CD1c-positive myeloid dendritic cell (primary cell): Measurements from ENCODE around the gene TEDC1.

Source experiments
- DNase-seq: peaks from one replicate; pipeline ENCODE4 v3.0.0-alpha.2; 2016; ENCODE audit errors: extremely low spot score

TEDC1 gene

DNA sequence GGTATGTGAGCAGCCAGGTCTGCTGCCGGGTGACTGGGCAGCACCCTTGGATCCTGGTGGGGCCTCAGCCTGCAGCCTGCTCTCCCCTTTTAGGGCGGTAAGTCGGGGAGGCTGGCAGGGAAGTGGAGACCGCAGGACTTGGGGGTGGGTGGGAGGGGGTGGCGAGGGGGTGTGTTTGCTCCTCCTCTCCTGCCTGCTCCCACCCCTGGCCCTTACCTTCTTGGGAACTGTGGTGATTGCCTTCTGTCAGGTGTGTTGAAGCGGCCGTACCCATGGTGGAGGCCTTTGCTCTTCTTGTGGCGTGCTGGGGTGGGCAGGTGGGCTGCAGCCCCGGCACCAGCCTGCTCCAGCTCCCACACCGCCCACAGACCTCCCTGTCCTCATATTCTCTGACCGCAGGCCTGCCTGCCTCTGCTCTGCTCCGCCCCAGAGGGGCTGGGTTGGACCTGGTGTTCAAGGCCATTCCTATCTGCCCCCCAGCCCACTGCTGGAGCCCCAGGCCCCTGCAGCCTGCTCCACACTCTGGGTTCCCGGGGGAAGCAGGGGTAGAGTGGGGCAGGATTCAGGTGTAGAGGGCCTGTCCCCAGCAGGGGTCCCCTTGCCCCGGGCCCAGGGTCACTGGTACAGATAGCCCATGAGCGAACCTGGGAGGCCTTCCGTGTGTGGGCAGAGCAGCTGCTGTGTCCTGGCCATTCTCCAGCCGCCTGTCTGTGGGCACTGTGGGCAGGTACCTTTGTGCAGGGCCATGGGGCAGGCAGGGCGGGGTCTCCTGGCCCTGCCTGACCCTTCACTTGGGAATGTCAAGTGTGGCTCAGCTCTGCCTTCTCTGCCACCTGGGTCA, 5.2 kb downstream of the TEDC1 start:
- no peak for DNase-seq

DNA sequence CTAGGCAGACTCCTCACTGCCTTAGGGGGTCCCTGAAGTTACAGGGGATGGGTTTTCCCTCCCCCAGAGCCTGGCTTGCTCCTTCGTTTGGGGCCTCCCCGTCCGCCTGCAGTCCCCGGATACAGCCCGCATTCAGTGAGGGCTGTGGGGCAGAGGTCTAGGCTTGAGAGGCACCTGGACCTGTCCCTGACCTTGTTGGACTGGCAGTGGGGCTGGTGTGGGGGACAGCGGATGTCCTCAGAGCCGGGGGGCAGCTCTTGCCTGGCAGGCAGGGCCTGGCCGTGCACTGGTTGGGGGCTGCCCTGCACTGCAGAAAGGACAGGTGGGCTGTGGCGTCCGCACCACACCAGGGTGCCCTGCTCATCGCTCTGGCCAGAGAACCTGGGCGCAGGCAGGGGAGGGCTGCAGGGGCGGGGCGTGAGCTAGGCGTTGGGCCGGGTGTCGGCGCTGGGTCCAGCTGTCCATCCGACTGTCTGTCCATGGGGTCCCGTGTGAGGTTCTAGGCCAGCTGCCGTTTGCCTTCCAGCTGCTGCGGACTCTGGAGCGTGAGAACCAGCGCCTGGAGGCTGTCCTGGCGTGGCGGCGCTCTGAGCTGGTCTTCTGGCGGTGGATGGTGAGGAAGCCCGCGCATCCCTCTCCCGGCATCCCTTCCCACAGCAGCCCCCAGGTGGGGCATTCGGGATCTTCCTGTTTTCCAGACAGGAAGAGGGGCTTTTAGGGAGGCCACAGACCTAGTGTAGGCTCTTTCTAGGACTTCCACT, 6.0 kb downstream of the TEDC1 start:
- DNase-seq, result no peak

DNA sequence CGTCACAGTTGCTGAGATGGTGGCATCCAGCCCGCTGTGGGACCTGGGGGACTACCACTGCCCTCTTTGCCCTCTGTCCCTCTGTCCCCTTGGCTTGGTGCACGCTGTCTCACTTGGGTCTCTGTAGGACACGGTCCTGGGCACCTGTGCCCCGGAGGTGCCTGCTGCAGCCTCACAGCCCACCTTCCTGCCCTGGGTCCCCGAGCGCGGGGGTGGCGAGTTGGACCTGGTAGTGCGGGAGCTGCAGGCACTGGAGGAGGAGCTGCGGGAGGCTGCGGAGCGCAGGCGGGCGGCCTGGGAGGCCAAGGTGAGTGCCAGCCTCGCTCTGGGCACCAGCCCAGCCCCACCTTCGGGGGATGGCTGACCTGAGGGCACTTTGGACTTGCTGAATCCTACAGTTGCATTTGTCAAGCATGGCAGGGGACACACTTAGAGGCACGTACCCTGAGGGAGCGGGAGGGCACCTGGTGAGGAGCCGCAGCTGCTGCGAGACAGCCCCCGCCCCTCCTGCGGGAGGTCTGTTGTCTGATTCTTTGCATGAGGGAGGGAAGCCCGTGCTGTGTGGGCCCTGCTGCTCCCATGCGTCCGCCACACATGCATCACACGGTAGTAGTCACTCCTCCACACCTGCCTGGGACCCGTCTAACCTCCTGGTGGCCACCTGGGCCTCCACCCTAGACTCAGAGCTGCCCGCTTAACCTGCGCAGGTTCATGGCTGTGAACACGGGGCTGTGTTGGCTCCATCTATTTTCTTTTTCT, 6.8 kb downstream of the TEDC1 start:
- DNase-seq, result no peak

DNA sequence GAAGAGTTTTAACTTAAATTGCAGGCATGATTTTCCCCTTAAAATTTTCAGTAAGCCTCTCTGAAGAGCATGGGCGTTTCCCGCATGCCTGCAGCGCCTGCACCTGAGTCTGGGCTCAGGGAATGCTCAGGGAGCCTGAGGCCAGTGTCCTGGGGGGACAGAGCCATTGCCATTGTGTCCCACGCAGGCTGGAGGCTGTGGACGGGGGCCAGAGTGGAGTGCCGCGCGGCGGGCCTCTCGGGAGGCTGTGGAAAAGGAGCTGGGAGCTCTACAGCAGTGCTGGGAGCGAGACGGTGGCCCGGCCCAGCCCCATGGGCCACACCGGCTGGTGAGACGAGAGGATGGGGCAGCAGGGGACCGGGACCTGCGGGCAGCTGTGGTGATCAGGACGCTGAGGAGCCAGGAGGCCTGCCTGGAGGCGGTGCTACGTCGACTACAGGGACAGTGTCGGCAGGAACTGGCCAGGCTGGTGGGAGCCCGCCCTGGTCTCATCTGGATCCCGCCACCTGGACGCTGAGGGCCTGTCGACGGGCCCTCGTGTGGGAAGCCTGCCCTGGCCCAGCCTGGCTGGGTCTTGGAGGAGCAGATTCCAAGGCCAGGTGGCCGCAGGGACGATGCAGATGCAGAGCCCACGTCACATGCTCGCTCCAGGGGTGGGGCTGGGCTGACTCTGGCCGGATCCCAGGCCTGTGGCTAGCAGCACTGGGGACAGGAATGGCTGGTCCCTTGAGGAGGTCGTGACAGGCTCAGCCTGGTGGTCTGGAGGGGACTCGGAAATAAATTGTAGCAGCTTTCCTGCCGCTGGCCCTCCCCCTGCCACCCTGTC, 7.6 kb downstream of the TEDC1 start:
- no peak for DNase-seq

DNA sequence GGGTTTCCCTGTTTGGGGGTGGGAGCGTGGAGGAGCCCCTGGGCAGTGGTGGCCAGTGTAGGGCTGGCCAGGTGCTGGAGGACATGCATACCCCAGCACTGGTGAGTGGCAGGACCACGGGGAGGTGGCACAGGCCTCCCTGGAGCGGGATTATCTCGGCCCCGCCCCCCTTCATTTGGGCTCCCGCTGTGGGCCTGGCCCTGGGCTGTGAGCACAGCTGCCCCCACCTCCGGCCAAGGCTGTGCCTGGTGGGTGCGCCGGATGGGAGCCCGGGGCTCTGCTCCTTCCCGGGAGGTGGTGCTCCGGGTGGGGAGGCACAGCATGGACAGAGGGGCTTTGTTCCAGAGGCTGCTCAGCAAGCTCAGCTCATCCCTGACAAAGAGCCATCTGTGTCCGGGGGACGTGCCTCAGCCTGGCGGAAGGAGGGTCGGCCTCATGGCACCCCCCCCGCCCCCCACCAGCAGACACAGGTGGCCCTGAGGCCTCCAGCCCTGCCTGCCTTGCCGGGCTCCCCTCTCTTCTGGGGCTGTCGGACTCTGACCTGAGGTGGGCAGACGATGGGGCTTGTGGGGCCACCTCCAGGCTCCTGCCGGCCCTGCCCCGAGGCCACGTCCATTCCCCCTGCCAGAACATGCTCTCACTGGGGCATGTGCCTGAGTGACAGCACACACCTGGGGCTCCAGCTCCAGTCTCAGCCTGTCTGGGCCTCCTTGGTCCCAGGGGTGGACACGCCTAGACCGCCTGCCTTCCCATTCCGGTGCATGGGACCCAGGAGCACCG, 8.4 kb downstream of the TEDC1 start:
- DNase-seq, result no peak

DNA sequence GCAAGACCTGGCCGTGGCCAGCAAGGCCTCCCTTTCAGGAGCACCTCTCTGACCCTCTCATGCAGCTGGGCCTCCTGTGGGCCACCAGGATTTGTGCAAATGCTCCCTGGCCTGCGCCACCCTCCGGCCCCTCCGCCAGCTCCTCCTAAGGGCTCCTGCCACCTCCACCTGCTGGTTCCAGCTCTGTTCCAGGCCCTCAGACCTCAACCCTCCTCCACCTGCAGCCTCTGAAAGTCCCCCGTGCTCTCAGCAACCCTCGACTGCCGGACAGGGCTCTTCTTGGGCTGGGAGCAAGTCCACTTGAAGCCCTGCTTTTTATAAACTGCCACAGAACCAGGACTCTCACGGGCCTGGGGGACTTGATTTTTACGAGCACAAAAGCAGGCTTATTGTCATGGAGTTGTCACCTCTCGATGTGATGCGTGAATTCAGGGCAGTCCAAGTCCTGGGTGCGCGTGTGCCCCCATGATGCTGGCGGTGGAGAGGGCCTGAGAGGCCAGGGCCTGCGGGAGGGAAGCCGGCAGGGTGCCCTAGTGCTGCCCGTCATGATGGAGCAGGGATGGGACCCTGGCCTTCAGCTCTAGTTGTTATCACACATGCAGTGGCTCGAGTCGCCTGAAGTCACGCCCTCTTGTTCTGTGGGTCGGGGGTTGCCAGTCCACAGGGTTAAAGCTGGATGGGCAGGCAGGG, 9.1 kb downstream of the TEDC1 start:
- DNase-seq, result no peak

DNA sequence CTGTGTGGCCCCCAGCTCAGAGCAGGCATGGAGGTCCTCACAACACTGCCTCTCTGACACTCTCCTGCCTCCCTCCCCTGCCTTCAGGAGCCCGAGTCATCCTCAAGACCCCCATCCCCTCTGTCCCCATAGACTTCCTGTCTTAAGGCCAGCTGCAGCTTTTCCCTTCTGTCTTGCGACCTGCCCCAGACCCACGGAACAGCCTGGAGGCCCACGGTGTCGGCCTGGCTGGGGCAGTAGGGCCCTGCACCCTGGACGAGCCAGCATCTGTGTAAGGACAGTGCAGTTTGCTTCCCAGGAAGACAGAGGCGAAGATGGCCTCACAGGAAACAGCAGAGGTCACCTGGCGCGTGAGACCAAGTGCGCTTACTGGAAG, 9.7 kb downstream of the TEDC1 start:
- DNase-seq, result no peak

DNA sequence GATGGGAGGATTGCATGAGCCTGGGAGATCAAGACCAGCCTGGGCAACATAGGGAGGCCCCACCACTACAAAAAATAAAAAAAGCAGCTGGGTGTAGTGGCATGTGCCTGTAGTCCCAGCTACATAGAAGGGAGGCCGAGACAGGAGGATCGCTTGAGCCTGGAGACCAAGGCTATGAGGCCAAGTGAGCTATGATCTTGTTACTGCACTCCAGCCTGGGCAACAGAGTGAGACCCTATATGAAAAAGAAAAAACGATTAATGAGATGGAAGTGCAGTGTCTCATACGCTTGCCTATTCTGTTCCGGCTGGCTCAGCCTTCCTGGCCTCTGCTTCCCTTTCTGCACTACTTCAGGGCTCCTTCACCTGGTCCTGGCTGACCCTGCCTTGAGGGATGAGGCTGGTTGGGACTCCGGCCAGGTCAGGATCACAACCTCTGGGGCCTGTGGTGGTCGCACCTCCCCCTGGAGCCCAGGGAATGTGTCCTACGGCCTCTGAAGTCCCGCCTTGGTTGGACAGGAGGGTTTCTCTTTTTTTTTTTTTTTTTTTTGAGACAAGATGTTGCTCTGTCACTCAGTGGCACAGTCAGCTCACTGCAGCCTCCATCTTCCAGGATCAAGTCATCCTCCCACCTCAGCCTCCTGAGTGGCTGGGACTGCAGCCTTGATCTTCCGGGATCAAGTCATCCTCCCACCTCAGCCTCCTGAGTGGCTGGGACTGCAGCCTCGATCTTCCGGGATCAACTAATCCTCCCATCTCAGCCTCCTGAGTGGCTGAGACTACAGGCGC, 10.7 kb downstream of the TEDC1 start:
- no peak for DNase-seq

DNA sequence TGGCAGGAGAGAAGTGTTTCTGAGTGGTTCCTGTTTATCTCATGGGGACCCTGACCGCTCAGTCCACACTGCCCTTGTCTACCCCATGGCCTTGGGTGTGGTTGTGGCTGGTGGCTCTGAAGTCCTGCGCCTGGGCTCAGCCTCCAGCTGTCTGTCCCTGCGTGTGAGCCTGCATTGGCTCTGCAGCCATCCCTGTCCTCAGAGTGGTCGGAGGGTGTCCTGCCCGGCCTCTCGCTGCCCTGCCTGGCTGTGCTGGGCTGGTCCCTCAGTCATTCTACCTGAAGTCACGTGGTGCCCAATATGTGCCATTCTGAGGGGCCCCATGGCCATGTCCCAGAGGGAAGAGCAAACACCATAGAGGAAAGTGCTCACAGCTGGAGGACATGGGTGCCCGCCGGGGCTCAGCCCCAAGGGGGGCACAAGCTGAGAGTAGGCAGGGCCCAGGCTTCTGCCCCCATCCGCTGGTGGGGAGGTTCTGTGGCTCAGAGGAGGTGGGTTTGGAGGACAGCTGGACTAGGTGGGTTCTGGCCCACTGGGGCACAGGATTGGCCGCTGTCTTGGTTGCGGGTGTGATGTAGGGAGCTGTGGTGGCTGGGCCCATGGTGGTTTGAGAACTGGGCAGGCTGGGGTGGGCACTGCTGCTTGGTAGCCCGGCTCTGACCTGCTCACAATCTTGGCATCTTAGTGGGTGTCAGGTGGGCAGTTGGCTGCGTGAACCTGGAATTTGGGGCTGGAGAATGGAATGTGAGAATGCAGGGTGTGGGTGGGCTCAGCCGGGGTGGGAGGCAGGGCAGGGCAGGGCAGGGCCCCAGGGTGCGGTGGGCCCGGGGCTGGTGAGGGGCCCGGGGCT, 11.6 kb downstream of the TEDC1 start:
- DNase-seq, result no peak

DNA sequence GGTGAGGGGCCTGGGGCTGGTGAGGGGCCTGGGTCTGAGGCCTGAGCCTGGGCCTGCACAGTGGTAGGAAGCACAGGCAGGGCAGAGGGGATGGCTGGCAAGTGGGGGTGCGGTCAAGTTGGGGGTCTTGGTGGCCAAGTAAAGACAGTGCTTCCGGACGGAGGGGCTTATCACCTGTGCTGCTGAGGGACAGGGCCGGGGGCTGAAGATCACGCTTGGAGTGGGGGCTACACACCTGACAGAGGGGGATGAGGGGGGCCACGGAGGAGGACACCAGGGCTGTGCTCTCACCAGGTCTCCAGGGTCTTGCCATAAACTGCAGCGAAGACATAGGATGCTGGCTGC, 12.2 kb downstream of the TEDC1 start:
- no peak for DNase-seq

DNA sequence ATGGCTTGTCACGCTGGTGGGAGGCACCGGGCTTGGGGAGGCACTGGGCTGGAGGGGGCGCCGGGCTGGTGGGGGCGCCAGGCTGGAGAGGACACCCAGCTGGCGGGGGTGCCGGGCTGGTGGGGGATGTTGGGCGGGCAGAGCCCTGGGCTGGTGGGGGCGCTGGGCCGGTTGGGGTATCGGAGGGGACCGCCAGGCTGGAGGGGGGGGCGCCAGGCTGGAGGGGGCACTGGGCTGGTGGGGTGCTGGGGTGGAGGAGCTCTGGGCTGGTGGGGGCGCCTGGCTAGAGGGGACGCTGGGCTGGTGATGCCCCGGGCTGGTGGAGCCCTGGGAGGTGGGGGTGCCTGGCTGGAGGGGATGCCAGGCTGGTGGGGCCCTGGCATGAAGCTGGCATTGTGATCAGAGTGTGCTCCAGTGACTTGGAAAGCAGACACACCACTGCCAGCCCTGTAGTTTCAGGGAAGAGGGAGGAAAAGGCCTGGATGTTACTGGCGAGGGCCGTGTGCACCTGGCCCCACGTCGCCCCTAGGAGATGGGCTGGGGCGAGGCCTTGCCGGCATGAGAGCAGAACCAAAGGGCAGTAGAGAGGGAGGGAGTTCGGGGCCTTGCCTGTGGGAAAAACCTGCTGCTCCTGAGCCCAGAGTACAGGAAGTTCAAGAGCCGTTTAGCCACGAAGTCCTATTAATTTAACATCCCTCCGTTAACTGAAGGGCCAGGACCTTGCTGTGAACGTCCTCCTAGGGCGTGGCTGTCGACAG, 13.1 kb downstream of the TEDC1 start:
- DNase-seq, result no peak

DNA sequence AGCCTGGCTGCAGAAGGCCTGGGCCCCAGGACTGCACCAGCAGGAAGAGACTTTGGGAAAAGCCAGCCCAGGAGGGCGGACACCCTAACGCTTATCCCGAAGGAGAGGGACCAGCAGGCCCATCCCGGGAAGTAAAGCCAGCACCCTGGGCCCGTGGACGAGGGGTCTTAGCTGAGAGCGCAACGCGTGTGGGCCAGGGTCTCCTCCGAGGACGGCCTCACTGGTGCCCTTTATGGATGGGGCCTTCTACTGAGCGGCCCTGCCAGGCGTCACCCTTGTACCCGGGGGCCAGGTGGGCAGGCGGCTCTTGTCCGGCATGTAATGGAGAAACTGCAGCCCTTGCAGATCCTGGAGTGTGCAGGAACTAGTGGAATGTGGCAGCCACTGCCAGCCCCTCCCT, 14.1 kb downstream of the TEDC1 start:
- no peak for DNase-seq

DNA sequence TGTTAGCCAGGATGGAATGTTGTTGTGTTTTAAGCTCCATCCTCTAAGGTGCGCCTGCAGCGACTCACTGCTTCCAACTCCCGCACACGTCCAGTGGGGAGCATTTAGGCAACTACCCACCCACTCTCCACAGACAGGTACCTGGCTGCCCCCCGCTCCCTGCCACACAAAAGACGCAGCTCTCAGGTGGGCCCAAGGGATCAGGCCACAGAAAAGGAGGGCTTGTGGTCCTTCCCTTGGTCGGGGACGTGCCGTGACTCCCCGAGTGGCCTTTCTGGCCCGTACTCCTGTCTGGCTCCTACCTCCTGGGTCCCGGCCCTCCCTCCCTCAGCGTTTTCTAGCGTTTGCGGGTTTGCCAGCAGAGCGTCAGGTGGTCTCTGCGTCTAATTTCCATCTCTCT, 16.2 kb downstream of the TEDC1 start:
- no peak for DNase-seq

DNA sequence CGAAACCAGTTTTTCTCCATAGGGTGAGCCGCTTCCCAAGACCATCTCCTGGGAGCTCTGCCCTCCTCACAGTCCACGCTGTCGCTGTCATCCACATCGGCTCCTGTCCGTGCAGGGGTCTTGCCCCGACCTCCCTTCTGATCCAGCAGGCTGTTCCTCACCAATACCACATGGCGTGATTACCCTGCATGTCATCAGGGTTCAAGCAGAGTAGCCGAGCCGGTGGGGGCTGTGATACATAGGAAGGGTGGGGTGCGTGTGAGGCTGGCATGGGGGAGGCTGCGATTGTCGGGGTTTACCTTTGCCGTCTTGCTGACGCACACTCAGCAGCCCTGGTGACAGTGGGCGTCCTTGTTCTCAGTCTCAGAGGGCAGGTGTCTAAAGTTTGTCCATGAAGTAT, 17.0 kb downstream of the TEDC1 start:
- DNase-seq, result no peak

DNA sequence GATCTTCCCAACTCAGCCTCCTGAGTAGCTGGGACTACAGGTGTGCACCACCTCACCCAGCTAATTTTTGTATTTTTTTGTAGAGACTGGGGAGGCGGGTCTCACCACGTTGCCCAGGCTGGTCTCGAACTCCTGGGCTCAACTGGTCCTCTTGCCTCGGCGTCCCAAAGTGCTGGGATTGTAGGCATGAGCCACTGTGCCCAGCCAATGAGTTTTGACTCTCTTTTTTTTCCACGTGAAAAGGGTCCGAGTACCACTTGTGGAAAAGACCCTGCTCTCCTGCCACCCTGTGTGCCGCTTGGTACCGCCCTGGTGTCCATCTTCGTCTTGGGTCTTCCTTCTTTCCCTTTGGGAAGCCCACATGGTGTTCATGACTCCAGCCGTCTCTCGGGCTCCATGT, 17.6 kb downstream of the TEDC1 start:
- no peak for DNase-seq

DNA sequence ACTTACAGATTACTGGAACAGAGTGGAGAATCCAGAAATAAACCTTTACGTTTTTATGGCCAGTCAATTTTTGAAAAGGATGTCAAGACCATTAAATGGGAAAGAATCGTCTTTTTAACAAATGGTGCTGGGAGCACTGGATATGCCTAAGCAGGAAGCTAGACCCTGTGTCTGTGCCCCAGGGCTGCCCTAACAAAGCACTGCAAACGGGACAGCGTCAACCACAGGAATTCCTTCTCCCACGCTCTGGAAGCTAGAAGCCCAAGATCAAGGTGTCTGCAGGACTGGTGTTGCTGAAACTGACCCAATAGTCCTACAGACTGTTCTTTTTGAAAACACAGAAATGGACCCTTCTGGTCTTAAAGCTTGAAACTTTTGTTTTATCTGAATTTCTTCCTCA, 26.1 kb downstream of the TEDC1 start:
- no peak for DNase-seq

DNA sequence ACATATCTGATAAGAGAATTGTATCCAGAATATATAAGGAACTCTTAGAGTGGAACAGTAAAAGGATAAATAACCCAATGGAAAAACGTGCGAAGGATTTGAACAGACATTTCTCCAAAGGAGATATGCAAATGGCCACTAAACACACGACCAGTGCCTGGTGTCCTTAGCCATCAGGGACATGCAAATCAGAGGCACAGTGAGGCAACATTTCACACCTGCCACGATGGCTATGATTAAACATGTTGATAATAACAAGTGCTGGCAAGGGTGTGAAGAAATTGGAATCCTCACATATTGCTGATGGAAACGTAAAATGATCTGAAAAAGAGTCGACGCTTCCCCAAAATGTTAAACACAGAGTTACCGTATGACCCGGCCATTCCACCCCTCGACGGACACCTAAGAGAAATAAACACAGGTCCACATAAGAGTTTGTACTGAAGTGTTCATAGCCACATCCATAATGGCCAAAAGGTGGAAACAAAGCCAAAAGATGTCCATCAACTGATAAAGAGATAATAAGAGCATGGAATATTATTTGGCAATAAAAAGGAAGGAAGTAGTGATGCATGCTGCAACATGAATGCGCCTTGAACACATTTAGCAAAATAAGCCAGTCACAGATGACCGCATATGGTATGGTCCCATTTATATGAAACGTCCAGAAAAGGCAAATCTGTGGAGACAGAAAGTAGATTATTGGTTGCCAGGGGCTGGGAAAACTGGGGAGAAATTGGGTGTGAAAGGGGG, 29.1 kb downstream of the TEDC1 start:
- DNase-seq, result no peak
